ENCODE measurements around the gene LRRC2. TPM values are rescaled to one million over a fixed set of nuclear protein-coding genes. Genes with fewer than 3 reads are reported as not detected.

LRRC2 gene
- total and polyA plus RNA-seq, 9 of the 15 experiments (the other 6 are each of a cell fraction or from before 2014, with no cell fraction given) = 0.01 to 0.04 (median 0.03) TPM; not detected in 5

GRCh38 chr3:46496746-46497555, 69.2 kb downstream of the LRRC2 start (continued):
- TF ChIP-seq CTCF (IDR thresholded peaks at IDR 0.05 in 2 of 3, conservative IDR thresholded peaks at IDR 0.05 in 1 of 3; ENCODE audit: insufficient read depth in 2 of 3, low read depth in 1 of 3, low read length in 3 of 3) (peak; percentile 75 to 88 (median 85)), MTA3 (IDR thresholded peaks at IDR 0.05; ENCODE audit: borderline replicate concordance) (no peak), BRD9 (IDR thresholded peaks at IDR 0.05; ENCODE audit: low read depth, partially characterized antibody) (peak; percentile 62), TBL1XR1 (IDR thresholded peaks at IDR 0.05; ENCODE audit: low read length in 2 of 2) (0 out of 4 replicates have a peak, but pooled peaks of 1 of the 2 experiments have one; percentile 28), ZEB2 (IDR thresholded peaks at IDR 0.05) (no peak), RCOR1 (IDR thresholded peaks at IDR 0.05; ENCODE audit: borderline replicate concordance in 1 of 2, low read depth in 2 of 2, low read length in 2 of 2) (peak in 1 of 2 experiments; percentile 64; a peak in 1 of 4 replicates), HINFP (tag; conservative IDR thresholded peaks at IDR 0.05; ENCODE audit: low read depth) (no peak)
